D721Med (cell line): ENCODE measurements around the gene GCK.
"Not testable (repeated sequence)": the region's sequence is repeated elsewhere in the genome, so short reads cannot be mapped to it uniquely, and the experiment has no call there.

ENCODE experiments used
- DNase-seq: peaks from one replicate; pipeline ENCODE4 v3.0.0; 2011; ENCODE audit warnings: low spot score; ENCODE audit not compliant: insufficient read length
- FAIRE-seq: peaks from 2 replicates; lab custom pipeline; 2011; peaks lifted over from hg19 to GRCh38; lab: Jason Lieb, UNC
- CTCF ChIP-seq: IDR thresholded peaks from 2 replicates; pipeline ENCODE4 v1.5.1; 2012; ENCODE audit warnings: mild to moderate bottlenecking, control low read depth; ENCODE audit not compliant: insufficient read depth; ENCODE audit errors: missing control alignments

The GCK gene

DNA sequence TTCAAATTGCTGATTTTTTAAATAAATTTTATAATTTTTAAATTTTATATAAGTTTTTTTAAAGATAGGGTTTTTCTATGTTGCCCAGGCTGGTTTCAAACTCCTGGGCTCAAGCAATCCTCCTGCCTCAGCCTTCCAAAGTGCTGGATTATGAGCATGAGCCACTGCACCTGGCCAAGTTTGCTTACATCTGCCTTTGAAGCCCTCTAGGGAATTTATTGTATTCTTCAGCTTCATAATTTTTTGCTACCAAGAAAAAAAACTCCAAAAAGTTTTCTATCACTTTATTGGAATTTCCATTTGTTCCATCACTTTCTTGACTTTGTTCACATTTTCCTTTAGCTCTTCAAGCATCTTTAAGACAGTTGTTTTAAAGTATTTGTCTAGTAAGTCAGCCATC, 62.1 kb downstream of the GCK start:
- no peak for TF ChIP-seq CTCF
- FAIRE-seq (no peak), DNase-seq (no peak)

- not testable (repeated sequence) for FAIRE-seq, DNase-seq
Observed at GRCh38 chr7:44126574-44126973, 62.7 kb downstream of the GCK start.

DNA sequence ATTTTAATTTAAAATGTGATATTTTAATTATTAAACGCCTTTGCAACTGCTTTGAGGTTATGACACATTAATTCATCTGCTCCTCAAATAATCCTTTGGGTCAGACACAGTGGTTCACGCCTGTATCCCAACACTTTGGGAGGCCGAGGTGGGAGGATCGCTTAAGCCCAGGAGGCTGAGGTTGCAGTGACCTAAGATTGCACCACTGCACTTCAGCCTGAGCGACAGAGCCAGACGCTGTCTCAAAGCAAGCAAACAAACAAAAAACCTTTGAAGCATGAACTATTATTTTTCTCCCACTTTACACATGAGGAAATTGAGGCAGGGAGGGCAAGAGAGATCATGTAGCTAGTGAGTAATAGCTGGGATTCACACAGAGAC, 64.4 kb downstream of the GCK start:
- DNase-seq (no peak), FAIRE-seq (no peak)
- no peak for TF ChIP-seq CTCF

- no peak for TF ChIP-seq CTCF
- no peak for FAIRE-seq
- DNase-seq: peak; percentile 100
Observed at GRCh38 chr7:44123190-44124003, 65.8 kb downstream of the GCK start, which contains the start of gene POLD2. Gene POLD2 (minus strand): TSS chr7:44123548. CDS start chr7:44122053, 1,495 bp downstream.

DNA sequence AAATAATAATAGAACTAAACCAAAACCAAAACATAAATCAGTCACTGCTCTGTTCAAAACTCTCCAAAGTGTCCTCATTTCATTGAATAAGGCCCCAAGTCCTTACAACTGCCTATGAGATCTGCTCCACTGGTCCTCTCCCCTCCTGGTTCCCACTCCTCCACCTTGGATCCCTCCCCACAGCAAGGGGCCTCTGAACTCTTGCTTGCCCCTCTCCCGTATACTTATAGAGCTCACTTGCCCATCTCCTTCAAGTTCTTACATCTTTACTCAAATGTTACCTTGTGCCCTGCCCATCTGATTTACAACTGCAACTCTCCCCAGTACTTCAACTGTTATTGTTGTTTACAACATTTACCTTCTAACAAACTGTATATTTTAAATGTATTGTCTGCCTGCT, 66.7 kb downstream of the GCK start:
- no peak for DNase-seq
- TF ChIP-seq CTCF: no peak
- FAIRE-seq: no peak

- FAIRE-seq (no peak), DNase-seq (no peak)
- TF ChIP-seq CTCF: no peak
Observed at GRCh38 chr7:44121761-44122420, 67.3 kb downstream of the GCK start.

GRCh38 chr7:44120395-44120794, 68.8 kb downstream of the GCK start:
- DNase-seq: no peak
- no peak for TF ChIP-seq CTCF
- no peak for FAIRE-seq
